HG03103 (cell line): ENCODE data around the gene SAE1.

Experiments
- ATAC-seq: cut with Tn5 transposase; IDR thresholded peaks from one replicate; pipeline ENCODE4 v1.9.1; 2021; ENCODE audit warnings: low read depth; ENCODE audit not compliant: unreplicated experiment

SAE1 gene

GRCh38 chr19:47156861-47157430, 26.3 kb downstream of the SAE1 start:
- no peak for ATAC-seq

DNA sequence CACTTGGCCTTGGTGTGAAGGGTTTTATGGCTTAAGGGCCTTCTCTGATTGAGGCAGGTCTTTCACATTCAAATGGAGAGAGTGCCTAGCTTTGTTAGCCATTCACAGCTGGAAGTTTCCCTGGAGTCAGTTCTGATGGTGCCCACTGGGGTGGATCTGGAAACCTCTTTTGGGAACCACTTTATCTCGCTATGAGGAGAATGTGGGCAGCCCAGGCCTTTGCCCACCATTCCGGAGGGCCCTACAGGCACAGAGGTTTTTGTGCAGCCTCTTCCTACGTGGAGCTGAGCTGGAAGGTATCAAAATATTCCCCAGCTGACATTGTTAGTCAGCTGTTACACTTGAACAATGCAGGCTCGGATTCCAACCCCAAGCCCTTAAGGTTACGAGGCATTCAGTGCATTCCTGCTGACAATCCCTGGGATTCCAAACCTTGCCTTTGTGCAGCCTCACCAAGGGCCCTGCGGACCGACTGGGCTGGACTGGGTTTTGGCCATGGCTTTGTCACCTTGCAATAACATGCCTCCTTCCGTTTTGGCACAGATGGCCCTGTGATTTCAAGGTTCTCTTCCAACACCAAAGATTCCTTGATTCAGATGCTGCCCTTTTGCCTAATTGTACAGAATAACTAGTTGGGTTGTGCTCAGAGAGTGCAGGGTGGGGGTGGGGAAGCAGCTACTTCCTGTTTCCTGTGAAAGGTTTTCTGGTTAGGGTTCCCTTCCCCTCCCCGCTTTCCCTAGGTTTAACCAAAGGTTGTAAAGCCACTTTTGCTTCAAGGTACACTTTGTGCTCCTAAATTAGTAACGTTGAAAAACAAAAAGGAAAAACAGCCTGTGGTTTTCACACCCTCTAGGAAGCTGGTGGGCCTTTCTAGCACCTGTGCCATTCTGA, 27.0 kb downstream of the SAE1 start:
- ATAC-seq, result no peak

DNA sequence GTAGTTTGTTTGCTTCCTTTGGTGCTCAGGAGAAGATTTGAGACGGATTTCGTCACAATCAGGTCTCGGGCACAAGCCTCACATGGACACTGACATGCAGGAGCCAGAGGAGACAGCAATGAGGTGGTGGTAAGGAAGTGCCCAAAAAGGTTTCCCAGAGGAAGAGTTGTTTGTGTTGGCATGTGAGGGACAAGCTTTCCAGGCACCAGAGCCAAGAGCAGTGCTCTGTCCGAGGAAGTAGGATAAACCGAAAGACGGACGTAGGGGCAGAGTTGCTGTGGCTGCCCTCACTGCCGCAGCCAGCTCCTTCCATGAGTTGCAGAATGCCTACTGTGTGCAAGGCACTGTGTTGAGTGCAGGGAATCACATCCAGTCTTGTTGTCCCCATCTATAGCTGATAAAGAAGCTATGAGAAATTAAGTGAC, 27.7 kb downstream of the SAE1 start:
- ATAC-seq, result no peak

GRCh38 chr19:47158879-47159503, 28.4 kb downstream of the SAE1 start:
- no peak for ATAC-seq

GRCh38 chr19:47161876-47162489, 31.3 kb downstream of the SAE1 start:
- ATAC-seq, result no peak

DNA sequence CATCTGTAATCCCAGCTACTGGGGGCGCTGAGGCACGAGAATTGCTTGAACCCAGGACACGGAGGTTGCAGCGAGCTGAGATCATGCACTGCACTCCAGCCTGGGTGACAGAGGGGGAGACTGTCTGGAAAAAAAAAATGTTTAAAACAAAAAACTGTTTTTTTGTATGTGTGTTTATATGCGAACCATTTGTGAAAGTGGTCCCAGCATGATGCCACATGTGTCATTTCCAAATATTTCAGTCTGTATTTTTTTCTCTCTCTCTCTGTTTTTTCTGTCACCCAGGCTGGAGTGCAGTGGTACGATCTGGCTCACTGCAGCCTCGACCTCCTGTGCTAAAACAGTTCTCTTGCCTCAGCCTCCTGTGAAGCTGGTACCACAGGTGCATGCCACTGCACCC, 37.4 kb downstream of the SAE1 start:
- ATAC-seq, result no peak

DNA sequence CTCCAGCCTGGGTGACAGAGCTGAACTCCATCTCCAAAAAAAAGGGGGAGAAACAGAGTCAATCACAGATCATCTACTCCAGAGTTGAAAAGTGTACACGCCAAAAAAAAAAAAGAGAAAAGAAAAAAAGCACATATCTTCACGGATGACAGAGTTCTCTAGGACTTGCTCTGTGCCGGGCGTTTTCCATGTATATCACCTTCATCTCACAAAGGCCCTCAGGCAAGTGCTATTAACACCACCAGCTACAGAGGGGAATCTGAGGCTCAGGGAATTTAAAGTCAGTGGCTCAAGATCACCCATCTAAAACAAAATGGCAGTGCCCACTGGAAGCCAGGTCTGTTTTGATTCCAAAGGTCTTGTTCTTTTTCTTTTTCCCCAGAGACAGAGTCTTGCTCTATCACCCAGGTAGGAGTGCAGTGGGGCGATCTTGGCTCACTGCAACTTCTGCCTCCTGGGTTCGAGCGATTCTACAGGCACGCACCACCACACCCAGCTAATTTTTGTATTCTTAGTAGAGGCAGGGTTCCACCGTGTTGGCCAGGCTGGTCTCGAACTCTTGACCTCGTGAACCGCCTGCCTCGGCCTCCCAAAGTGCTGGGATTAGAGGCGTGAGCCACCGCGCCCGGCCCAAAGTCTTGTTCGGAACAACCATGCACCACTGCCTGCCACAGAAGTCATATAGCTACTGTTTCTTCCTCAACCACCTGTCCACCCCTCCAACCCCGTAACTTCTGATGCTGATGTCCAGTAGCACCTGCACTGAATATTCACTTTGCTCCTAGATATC, 42.2 kb downstream of the SAE1 start:
- no peak for ATAC-seq

DNA sequence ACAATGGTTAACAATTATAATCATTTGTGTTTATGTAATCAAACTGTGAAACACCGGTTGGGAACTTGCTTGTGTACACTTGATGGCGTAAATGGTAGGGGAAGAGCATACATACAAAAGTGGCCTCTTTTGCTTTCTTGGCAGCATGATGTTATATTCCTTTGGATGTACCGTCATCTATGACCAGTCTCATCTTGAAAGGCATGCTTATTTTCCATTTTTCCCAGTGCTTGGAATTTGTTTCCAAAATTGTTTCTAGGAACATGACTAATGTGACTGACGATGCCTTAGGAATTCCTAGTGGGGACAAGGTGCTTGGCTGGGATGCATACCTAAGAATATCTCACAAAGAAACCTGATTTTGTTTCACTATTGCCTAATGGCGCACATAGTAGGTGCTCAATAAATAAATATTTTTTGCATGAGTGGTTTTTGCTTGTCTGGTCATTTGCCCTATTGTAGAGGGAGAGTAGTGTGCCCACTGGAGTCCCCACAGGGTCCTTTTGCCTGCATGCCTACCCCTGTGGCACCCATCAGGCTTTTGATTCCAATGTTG, 45.5 kb downstream of the SAE1 start:
- ATAC-seq, result no peak

- no peak for ATAC-seq
These were observed 46.0 kb downstream of the SAE1 start for GRCh38 chr19:47176627-47177090.

DNA sequence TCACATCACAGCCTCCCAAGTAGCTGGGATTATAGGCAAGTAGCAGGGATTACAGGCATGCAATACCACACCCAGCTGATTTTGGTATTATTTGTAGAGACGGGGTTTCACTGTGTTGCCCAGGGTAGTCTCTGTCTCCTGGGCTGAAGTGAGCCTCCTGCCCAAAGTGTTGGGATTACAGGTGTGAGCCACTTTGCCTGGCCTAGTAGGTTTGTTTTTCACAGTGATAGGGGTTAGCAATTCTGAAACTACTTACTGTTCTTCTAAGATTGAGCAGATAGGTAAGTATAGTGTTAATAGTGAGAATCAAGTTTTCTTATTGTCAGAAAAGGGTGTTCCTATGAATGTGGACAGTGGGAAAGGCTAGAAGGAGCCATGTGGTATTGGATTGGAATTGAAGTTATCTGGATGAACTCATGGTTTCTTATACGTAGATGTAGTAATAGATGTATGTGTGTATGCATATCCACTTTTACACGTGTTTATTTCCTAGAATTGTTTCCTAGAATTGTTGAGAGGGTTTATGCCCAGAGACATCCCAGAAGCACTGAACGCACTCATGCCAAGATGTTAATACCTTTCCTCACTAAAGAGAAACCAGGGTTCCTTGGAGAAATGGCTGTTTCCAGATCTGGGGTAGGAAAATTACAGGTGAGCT, 49.1 kb downstream of the SAE1 start:
- no peak for ATAC-seq

DNA sequence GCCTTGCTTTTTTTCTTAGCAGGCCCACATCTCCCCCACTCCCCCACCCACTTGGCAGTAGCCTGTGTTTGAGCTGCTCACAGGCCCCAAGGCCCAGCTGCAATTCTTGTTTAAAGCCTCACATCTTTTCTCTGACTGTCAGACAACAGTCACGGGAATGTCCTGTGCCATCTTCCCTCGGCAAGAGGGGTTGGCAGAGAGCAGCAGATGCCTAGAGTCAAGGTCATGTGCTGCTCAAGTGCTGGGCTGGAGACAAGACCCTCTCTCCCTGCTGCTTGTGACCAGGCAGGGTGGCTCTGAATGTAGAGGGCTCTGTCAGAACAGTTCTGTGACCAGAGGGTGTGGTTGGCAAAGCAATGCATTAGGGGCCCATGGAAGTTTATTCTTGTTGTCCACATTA, 53.0 kb downstream of the SAE1 start:
- no peak for ATAC-seq

DNA sequence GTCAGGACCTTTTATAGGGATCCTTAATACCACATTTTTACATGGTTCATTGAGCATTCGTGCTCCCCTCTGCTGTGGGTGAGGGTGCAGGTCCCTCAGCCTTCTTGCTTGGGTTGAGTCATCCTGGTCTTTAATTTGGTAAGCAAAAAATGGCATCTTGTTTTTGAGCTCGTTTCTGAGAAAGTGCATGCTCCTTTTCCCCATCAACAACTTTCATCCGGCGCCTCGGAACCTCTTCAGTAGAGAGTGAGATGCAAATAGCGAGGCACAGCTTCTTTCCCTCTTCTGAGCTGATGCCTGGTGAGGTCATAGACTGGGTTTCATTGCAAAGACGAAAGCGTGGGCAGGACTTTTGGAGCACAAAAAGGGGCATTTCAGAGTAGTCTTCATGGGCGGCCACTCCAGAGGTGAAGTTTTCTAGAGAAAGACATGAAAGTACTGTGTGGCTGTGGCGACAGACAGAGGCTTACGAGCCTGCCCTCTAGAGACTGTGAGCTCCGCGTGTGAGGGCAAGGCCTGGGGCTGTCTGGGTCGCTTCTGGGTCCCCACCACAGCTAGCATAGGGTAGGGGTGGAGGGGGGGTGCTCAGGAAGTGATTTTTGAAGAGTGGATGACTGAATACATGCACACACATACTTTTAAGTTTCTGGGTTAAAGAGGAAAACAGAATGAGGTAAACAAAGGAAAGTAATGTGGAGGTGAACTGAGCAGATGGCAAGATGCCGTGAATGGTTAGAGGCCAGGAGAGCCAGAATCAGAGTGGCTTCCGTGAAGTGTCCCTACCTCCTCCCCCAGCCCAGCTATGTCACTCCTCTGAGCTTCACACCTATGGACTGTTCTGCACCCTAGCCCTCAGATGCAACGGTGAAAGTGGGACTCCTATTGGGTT, 56.1 kb downstream of the SAE1 start:
- peak; percentile 69 for ATAC-seq

DNA sequence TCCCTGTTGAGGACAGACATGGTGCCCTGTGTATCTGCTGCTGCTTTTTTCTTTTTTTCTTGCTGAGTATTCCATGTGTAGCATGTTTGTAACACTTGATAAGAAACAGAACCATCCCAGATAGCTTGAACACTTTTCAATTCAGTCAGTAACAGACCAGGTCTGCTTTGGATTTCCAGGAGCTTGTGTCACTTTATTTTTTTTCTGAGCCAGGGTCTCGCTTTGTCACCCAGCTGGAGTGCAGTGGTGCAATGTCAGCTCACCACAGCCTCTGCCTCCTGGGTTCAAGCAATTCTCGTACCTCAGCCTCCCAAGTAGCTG, 56.7 kb downstream of the SAE1 start:
- no peak for ATAC-seq

DNA sequence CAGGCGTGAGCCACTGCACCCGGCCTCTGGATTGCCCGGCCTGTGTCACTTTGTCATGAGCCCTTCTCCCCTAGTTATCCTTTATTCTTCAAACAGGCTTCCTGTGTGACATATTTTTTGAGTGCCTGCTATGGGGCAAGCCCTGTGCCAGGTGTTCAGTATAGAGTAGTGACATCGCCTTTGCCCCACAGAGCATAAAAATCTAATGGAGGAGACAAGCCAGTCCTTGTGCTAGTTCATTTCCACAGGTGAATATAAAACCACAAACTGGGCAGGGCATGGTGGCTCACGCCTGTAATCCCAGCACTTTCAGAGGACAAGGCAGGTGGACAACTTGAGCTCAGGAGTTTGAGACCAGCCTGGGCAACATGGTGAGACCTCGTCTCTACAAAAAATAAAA, 57.2 kb downstream of the SAE1 start:
- no peak for ATAC-seq

- no peak for ATAC-seq
These were observed 57.9 kb downstream of the SAE1 start for GRCh38 chr19:47188507-47189033.

- ATAC-seq, result no peak
These were observed 59.6 kb downstream of the SAE1 start for GRCh38 chr19:47190167-47190727.

- no peak for ATAC-seq
These were observed 64.8 kb downstream of the SAE1 start for GRCh38 chr19:47195434-47195833.

DNA sequence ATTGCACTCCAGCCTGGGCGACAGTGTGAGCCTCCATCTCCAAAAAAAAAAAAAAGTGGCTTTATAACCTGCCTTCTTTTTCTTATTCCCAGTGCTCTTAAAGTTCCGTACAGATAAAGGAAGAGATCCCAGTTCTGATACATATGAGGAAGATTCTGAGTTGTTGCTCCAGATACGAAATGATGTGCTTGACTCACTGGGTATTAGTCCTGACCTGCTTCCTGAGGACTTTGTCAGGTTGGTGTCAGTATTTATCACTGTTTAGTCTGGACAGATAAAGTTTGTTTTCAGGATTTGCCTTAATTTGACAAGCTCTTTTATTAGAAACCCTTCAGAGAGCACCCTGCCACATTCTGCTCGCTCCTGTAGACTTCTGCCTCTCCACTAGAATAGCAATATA, 66.5 kb downstream of the SAE1 start:
- ATAC-seq, result no peak
